HepG2 (cell line): ENCODE data around the gene HNRNPUL1. TPM values are rescaled to one million over a fixed set of nuclear protein-coding genes. Genes with fewer than 3 reads are reported as not detected.

Experiments used
- ATAC-seq: fragments of 200-7000 bp; cut with Tn5 transposase; 3 replicates; pipeline ENCODE4 v1.9.1; 2020; ENCODE audit warnings: mild to moderate bottlenecking, moderate library complexity
- BruUV-seq: library from RNA; stranded (reverse); fragments of 400-500 nt; replicated peaks from 2 replicates; lab custom pipeline; 2021; lab: Mats Ljungman, UMichigan
- CTCF ChIA-PET: fragments of 300-600 bp; formaldehyde crosslinking; extraction: SDS; loops from one replicate; lab custom pipeline; 2021; ENCODE audit warnings: low total read pairs, inconsistent platforms, low intra/inter-chr PET ratio; lab: Yijun Ruan, JAX
- POLR2A ChIA-PET: fragments of 350-600 bp; sonication (Branson Sonifier 250); formaldehyde crosslinking; loops from one replicate; lab custom pipeline; 2020; ENCODE audit warnings: antibody characterized with exemption, inconsistent platforms; lab: Yijun Ruan, JAX
- DNase-seq: peaks from one replicate; pipeline ENCODE4 v3.0.0-alpha.2; 2015; ENCODE audit warnings: low spot score
- FAIRE-seq: peaks from 3 replicates; lab custom pipeline; 2011; peaks lifted over from hg19 to GRCh38; lab: Jason Lieb, UNC
- H2AFZ ChIP-seq: one replicate; pipeline ENCODE4 v1.6.1; 2011; ENCODE audit warnings: low read length, inconsistent platforms
- H3K27ac ChIP-seq: fragments of 300-600 bp; 3 replicates; pipeline ENCODE4 v1.8.0; 2011; ENCODE audit warnings: mixed run types, mild to moderate bottlenecking, mixed read lengths, low read length, inconsistent platforms; ENCODE audit not compliant: insufficient read depth; ENCODE audit errors: extremely low read length
- H3K27me3 ChIP-seq, 2 experiments: fragments of 200-600 bp in 1 of 2; 2 replicates in 1 of 2; 3 replicates in 1 of 2; pipeline versions ENCODE4 v1.6.0 to v1.8.0; 2011; ENCODE audit warnings: low read length in 2 of 2, mild to moderate bottlenecking in 2 of 2, moderate library complexity in 2 of 2, inconsistent platforms in 1 of 2; ENCODE audit not compliant: insufficient read depth in 2 of 2, control insufficient read depth in 1 of 2
- H3K36me3 ChIP-seq, 2 experiments: fragments of 200-600 bp in 1 of 2; replicated peaks in 1 of 2; 2 replicates in 1 of 2; 3 replicates in 1 of 2; pipeline versions ENCODE4 v1.5.1 to v1.8.0; 2011; ENCODE audit warnings: low read length in 2 of 2, inconsistent platforms in 1 of 2; ENCODE audit not compliant: insufficient read depth in 2 of 2, control insufficient read depth in 1 of 2
- H3K4me1 ChIP-seq: 2 replicates; pipeline ENCODE4 v1.5.1; 2012; ENCODE audit warnings: low read length, inconsistent platforms; ENCODE audit not compliant: insufficient read depth
- H3K4me2 ChIP-seq: 2 replicates; pipeline ENCODE4 v1.6.0; 2011; ENCODE audit warnings: low read depth, low read length, inconsistent platforms
- H3K4me3 ChIP-seq, 3 experiments: fragments of 200-600 bp in 1 of 3; sonication (generic), shearing (Covaris generic) in 1 of 3; replicated peaks in 1 of 3; 2 replicates each; pipeline ENCODE4 v1.5.1; 2011 to 2016; ENCODE audit warnings: low read length in 3 of 3, inconsistent platforms in 2 of 3, low read depth in 2 of 3, mild to moderate bottlenecking in 2 of 3, control low read depth in 1 of 3, mixed read lengths in 1 of 3; ENCODE audit not compliant: insufficient read depth in 1 of 3
- H3K79me2 ChIP-seq: one replicate; pipeline ENCODE4 v1.6.1; 2011; ENCODE audit warnings: low read length, inconsistent platforms; ENCODE audit not compliant: insufficient read depth
- H3K9ac ChIP-seq: 2 replicates; pipeline ENCODE4 v1.6.0; 2011; ENCODE audit warnings: mild to moderate bottlenecking, low read depth, low read length, inconsistent platforms; ENCODE audit not compliant: insufficient read depth
- H3K9me3 ChIP-seq: 2 replicates; pipeline ENCODE4 v1.5.1; 2012; ENCODE audit warnings: mild to moderate bottlenecking, low read length
- H4K20me1 ChIP-seq: 2 replicates; pipeline ENCODE4 v1.6.0; 2011; ENCODE audit warnings: inconsistent platforms, mild to moderate bottlenecking, low read length, moderate library complexity; ENCODE audit not compliant: insufficient read depth
- AGO2 ChIP-seq: fragments of 200-400 bp; formaldehyde crosslinking; optimal IDR thresholded peaks from 2 replicates; pipeline ENCODE3; 2017; ENCODE audit warnings: mild to moderate bottlenecking, low read depth, low read length, moderate library complexity
- ATF3 ChIP-seq: sonication (generic); formaldehyde crosslinking; IDR thresholded peaks from 2 replicates; pipeline ENCODE4 v1.4.0; 2020; ENCODE audit warnings: missing genetic modification reagents
- CREB1 ChIP-seq, 2 experiments: fragments of 450-650 bp in 1 of 2; IDR thresholded peaks; 2 replicates each; pipeline ENCODE4 v1.6.1; 2016 to 2017; ENCODE audit warnings: control low read depth in 1 of 2, mild to moderate bottlenecking in 1 of 2, missing compliant biosample characterization in 1 of 2, missing genetic modification characterization in 1 of 2
- MAF1 ChIP-seq: sonication (generic); formaldehyde crosslinking; IDR thresholded peaks from 2 replicates; pipeline ENCODE4 v1.5.0; 2020; ENCODE audit warnings: missing genetic modification reagents, borderline replicate concordance
- MED13 ChIP-seq: sonication (generic); formaldehyde crosslinking; IDR thresholded peaks from 2 replicates; pipeline ENCODE4 v1.5.0; 2020; ENCODE audit warnings: missing genetic modification reagents
- MED8 ChIP-seq: sonication (generic); formaldehyde crosslinking; IDR thresholded peaks from 2 replicates; pipeline ENCODE4 v1.8.1; 2023; ENCODE audit warnings: mild to moderate bottlenecking, missing genetic modification reagents; ENCODE audit not compliant: insufficient replicate concordance
- PRDM15 ChIP-seq: sonication (generic); formaldehyde crosslinking; IDR thresholded peaks from 2 replicates; pipeline ENCODE4 v1.4.0; 2020; ENCODE audit warnings: missing genetic modification reagents
- RERE ChIP-seq: IDR thresholded peaks from 2 replicates; pipeline ENCODE4 v1.6.1; 2016; ENCODE audit warnings: low read depth, missing genetic modification reagents, missing compliant biosample characterization
- TEF ChIP-seq: sonication (generic); formaldehyde crosslinking; IDR thresholded peaks from 2 replicates; pipeline ENCODE4 v1.5.0; 2020; ENCODE audit warnings: missing genetic modification reagents
- ZNF34 ChIP-seq: sonication (generic); formaldehyde crosslinking; IDR thresholded peaks from 2 replicates; pipeline ENCODE4 v1.4.0; 2020; ENCODE audit warnings: mild to moderate bottlenecking, missing genetic modification reagents, borderline replicate concordance
- ZNF343 ChIP-seq: sonication (generic); formaldehyde crosslinking; IDR thresholded peaks from 2 replicates; pipeline ENCODE4 v1.4.0; 2020; ENCODE audit warnings: mild to moderate bottlenecking, missing genetic modification reagents
- WGBS: methylation state at CpG from one replicate; pipeline ENCODE4 v1.1.6; 2017; ENCODE audit warnings: low lambda C conversion rate; 5-methylcytosine and 5-hydroxymethylcytosine counted together
- in situ Hi-C: cut with HindIII; loops from 2 replicates; pipeline ENCODE4 v1.10.0; 2017; ENCODE audit warnings: low pct_unique_long_range_greater_than_20kb; ENCODE audit not compliant: extremely low pct_ligation_motif_present
- intact Hi-C: fragments of 100-400 bp; cut with micrococcal nuclease; formaldehyde crosslinking; loops from one replicate; pipeline ENCODE4 v1.10.0; 2022; ENCODE audit not compliant: unreplicated experiment
- polyA plus RNA-seq, 8 experiments: library from polyadenylated mRNA; depleted of rRNA in 3 of 8; stranded (reverse) in 7 of 8; unstranded in 1 of 8; fragments of >200 nt; fragmentation: Illumina TruSeq in 4 of 8; extraction: Trizol in 4 of 8; gene quantifications; 2 replicates each; pipeline versions ENCODE4 v1.2.1 to v1.2.3, GENCODE V29; 2011 to 2016; ENCODE audit warnings: low read depth in 4 of 8, missing spikeins in 1 of 8, mixed read lengths in 1 of 8; ENCODE audit not compliant: insufficient read depth in 1 of 8
- total RNA-seq, 5 experiments: library from RNA; depleted of rRNA; stranded (reverse); fragments of >200 nt; fragmentation: Illumina TruSeq; extraction: Trizol; gene quantifications; 2 replicates each; pipeline ENCODE4 v1.2.3, GENCODE V29; 2016; ENCODE audit warnings: low read depth in 1 of 5

HNRNPUL1 gene
- total and polyA plus RNA-seq, 2 of the 13 experiments (the other 11 are each of a cell fraction or from before 2014, with no cell fraction given) = 30.9 to 81.7 TPM

GRCh38 chr19:41310033-41310831, 46.1 kb downstream of the HNRNPUL1 start, which contains the start of gene CCDC97:
TSS of gene CCDC97 (plus strand) at chr19:41310172. CDS start at chr19:41310311, 139 bp downstream.
- Histone ChIP-seq H3K4me3 (peak within 1 kb of the TSS; percentile 72 to 90 (median 85)), H3K36me3 (peaks cover 24 to 37% of the 10 kb centered on the region in 2 experiments; a peak in 4 of 5 replicates), H3K27ac (peak within 1 kb of the TSS; percentile 91), H3K4me2 (peak within 1 kb of the TSS; percentile 84), H3K27me3 (no peaks in the 10 kb centered on the region), H3K79me2 (peaks cover 25% of the 10 kb centered on the region), H3K9me3 (no peaks in the 10 kb centered on the region), H4K20me1 (no peaks in the 10 kb centered on the region), H3K9ac (peak within 1 kb of the TSS; percentile 90), H2AFZ (peak within 1 kb of the TSS; percentile 84), H3K4me1 (peaks cover 28% of the 10 kb centered on the region)
- ATAC-seq (peak; percentile 69), FAIRE-seq (peak; percentile 60), DNase-seq (peak; percentile 75)
- under 1% methylated on average over 15 of the region's 47 CpGs for WGBS
- TSS peak; percentile 56 for BruUV-seq
- in situ Hi-C loops = loop anchor here (5.0 kb wide), 1 partner anchor 42 kb away; the partner anchor contains the start of gene TGFB1
- intact Hi-C loops = no loop called here
- ChIA-PET POLR2A (interaction anchor here (1.1 to 5.3 kb wide), 4 partner anchors 13 to 84 kb away, joined by 3 to 55 read pairs (median 20); partner anchors contain the start of genes HNRNPUL1 and TGFB1), CTCF (interaction anchor here (1.5 kb wide), 1 partner anchor 105 kb away, joined by 3 read pairs; no protein-coding TSS in a partner anchor)
- TF ChIP-seq MAF1 (CRISPR knock-in tag) (peak; percentile 84; the same call in 1 of the 2 replicates), AGO2 (peak; percentile 95), MED13 (CRISPR knock-in tag) (peak; percentile 75; the same call in 1 of the 2 replicates), ZNF34 (peak; percentile 36; the same call in 1 of the 2 replicates), ZNF343 (CRISPR knock-in tag) (no peak), TEF (CRISPR knock-in tag) (no peak), MED8 (CRISPR knock-in tag) (no peak), ATF3 (CRISPR knock-in tag) (0 out of 2 replicates have a peak, but pooled peaks have one; percentile 27), RERE (peak; percentile 23; the same call in 1 of the 2 replicates), CREB1 (IDR thresholded peaks at IDR 0.05) (0 out of 2 replicates have a peak, but pooled peaks have one; percentile 7), CREB1 (CRISPR knock-in tag; IDR thresholded peaks at IDR 0.05) (peak; percentile 54; the same call in 1 of the 2 replicates), PRDM15 (CRISPR knock-in tag) (0 out of 2 replicates have a peak, but pooled peaks have one; percentile 50)
